GM23338 (cell line): ENCODE results near the gene GNPTG. TPM values are rescaled to one million over a fixed set of nuclear protein-coding genes. Genes with fewer than 3 reads are reported as not detected.

ENCODE experiments used
- ATAC-seq: fragments of 200-7000 bp; cut with Tn5 transposase; 3 replicates; pipeline ENCODE4 v1.9.1; 2020
- DNase-seq: peaks from one replicate; pipeline ENCODE4 v3.0.0-alpha.2; 2015; ENCODE audit warnings: low spot score
- H2AFZ ChIP-seq: fragments of 200-600 bp; sonication (generic); 2 replicates; pipeline ENCODE4 v1.8.0; 2016; ENCODE audit warnings: antibody characterized with exemption, mild to moderate bottlenecking, moderate library complexity
- H3F3A ChIP-seq: fragments of 200-600 bp; sonication (generic); replicated peaks from 2 replicates; pipeline ENCODE4 v1.8.0; 2017; ENCODE audit warnings: antibody characterized with exemption, mixed run types, low read depth
- H3K27ac ChIP-seq: fragments of 200-600 bp; sonication (generic); 2 replicates; pipeline ENCODE4 v1.6.1; 2016; ENCODE audit warnings: low read depth
- H3K27me3 ChIP-seq: fragments of 200-600 bp; sonication (generic); 2 replicates; pipeline ENCODE4 v1.8.0; 2016; ENCODE audit warnings: mild to moderate bottlenecking, mixed run types, moderate library complexity; ENCODE audit not compliant: insufficient read depth
- H3K36me3 ChIP-seq: fragments of 200-600 bp; sonication (generic); 2 replicates; pipeline ENCODE4 v1.8.0; 2016; ENCODE audit warnings: mild to moderate bottlenecking; ENCODE audit not compliant: insufficient read depth
- H3K4me1 ChIP-seq: fragments of 200-600 bp; sonication (generic); 2 replicates; pipeline ENCODE4 v1.8.0; 2016; ENCODE audit warnings: mild to moderate bottlenecking, moderate library complexity; ENCODE audit not compliant: insufficient read depth
- H3K4me2 ChIP-seq: fragments of 200-600 bp; sonication (generic); 2 replicates; pipeline ENCODE4 v1.7.1; 2017; ENCODE audit warnings: mixed run types
- H3K4me3 ChIP-seq: fragments of 200-600 bp; sonication (generic); 2 replicates; pipeline ENCODE4 v1.6.1; 2016; ENCODE audit warnings: mixed run types
- H3K79me2 ChIP-seq: fragments of 200-600 bp; sonication (generic); replicated peaks from 2 replicates; pipeline ENCODE4 v1.8.0; 2017; ENCODE audit warnings: mild to moderate bottlenecking; ENCODE audit not compliant: insufficient read depth
- H3K9me2 ChIP-seq: fragments of 200-600 bp; sonication (generic); 2 replicates; pipeline ENCODE4 v1.8.0; 2017; ENCODE audit not compliant: insufficient read depth
- H4K20me1 ChIP-seq: fragments of 200-600 bp; sonication (generic); replicated peaks from 2 replicates; pipeline ENCODE4 v1.8.0; 2017; ENCODE audit warnings: mild to moderate bottlenecking; ENCODE audit not compliant: insufficient read depth
- H3K27ac Mint-ChIP-seq: 2 replicates; pipeline ENCODE4 v1.8.0; 2020; ENCODE audit warnings: inconsistent platforms, mild to moderate bottlenecking, moderate library complexity, mixed read lengths
- H3K27me3 Mint-ChIP-seq: 3 replicates; pipeline ENCODE4 v1.8.0; 2022; ENCODE audit warnings: low read depth, mild to moderate bottlenecking, moderate library complexity, mixed read lengths, inconsistent platforms; ENCODE audit not compliant: insufficient read depth, poor library complexity
- H3K36me3 Mint-ChIP-seq: 3 replicates; pipeline ENCODE4 v1.8.0; 2021; ENCODE audit warnings: low read depth, mild to moderate bottlenecking, inconsistent platforms, moderate library complexity, mixed read lengths
- H3K4me1 Mint-ChIP-seq: 3 replicates; pipeline ENCODE4 v1.8.0; 2020; ENCODE audit warnings: mild to moderate bottlenecking, inconsistent platforms, mixed read lengths
- H3K4me3 Mint-ChIP-seq: 3 replicates; pipeline ENCODE4 v1.8.0; 2021; ENCODE audit warnings: moderate library complexity, mild to moderate bottlenecking, inconsistent platforms, mixed read lengths
- H3K9me3 Mint-ChIP-seq: 3 replicates; pipeline ENCODE4 v1.8.0; 2020; ENCODE audit warnings: moderate library complexity, mild to moderate bottlenecking, inconsistent platforms, mixed read lengths
- CREB1 ChIP-seq: fragments of 250-450 bp; sonication (Bioruptor Pico); IDR thresholded peaks from 2 replicates; pipeline ENCODE4 v1.5.0; 2020; ENCODE audit warnings: low read depth, mild to moderate bottlenecking, moderate library complexity
- CTCF ChIP-seq, 2 experiments: fragments of 200-600 bp in 1 of 2; sonication (generic) in 1 of 2; conservative IDR thresholded peaks; 2 replicates each; pipeline versions ENCODE4 v1.5.1 to v1.6.1; 2016 to 2017; ENCODE audit warnings: antibody characterized with exemption in 2 of 2, low read depth in 2 of 2, mild to moderate bottlenecking in 2 of 2, moderate library complexity in 1 of 2
- ETS1 ChIP-seq: IDR thresholded peaks from 2 replicates; pipeline ENCODE4 v1.6.1; 2016; ENCODE audit warnings: antibody characterized with exemption
- EZH2 ChIP-seq: fragments of 200-600 bp; sonication (generic); IDR thresholded peaks from one replicate; pipeline ENCODE4 v1.8.0; 2017; ENCODE audit warnings: antibody characterized with exemption, mild to moderate bottlenecking, low read depth; ENCODE audit not compliant: unreplicated experiment
- EZH2phosphoT487 ChIP-seq: fragments of 200-600 bp; sonication (generic); IDR thresholded peaks from one replicate; pipeline ENCODE4 v1.8.1; 2018; ENCODE audit warnings: antibody characterized with exemption; ENCODE audit not compliant: unreplicated experiment
- JUNB ChIP-seq: IDR thresholded peaks from one replicate; pipeline ENCODE4 v1.6.1; 2016; ENCODE audit warnings: antibody characterized with exemption; ENCODE audit not compliant: unreplicated experiment
- NANOG ChIP-seq: IDR thresholded peaks from 2 replicates; pipeline ENCODE4 v1.6.1; 2016; ENCODE audit warnings: antibody characterized with exemption, borderline replicate concordance
- REST ChIP-seq: IDR thresholded peaks from one replicate; pipeline ENCODE4 v1.6.1; 2018; ENCODE audit warnings: antibody characterized with exemption; ENCODE audit not compliant: unreplicated experiment
- STAT1 ChIP-seq: IDR thresholded peaks from one replicate; pipeline ENCODE4 v1.6.1; 2016; ENCODE audit warnings: antibody characterized with exemption; ENCODE audit not compliant: unreplicated experiment
- ZNF114 ChIP-seq: fragments of 250-450 bp; sonication (Bioruptor Pico); IDR thresholded peaks from 2 replicates; pipeline ENCODE4 v1.5.0; 2020; ENCODE audit warnings: mild to moderate bottlenecking, moderate library complexity
- ZNF331 ChIP-seq: fragments of 250-450 bp; sonication (Bioruptor Pico); IDR thresholded peaks from 2 replicates; pipeline ENCODE4 v1.5.0; 2020; ENCODE audit warnings: low read depth, mild to moderate bottlenecking, moderate library complexity
- polyA plus RNA-seq: library from polyadenylated mRNA; unstranded; fragments of >200 nt; fragmentation: Nextera tagmentation; extraction: Ambion mirVana; gene quantifications from 2 replicates; pipeline ENCODE4 v1.2.1, GENCODE V29; 2016
- total RNA-seq: library from RNA; depleted of rRNA; stranded (reverse); fragments of >200 nt; shearing (Covaris generic); gene quantifications from 2 replicates; pipeline ENCODE4 v1.2.3, GENCODE V29; 2014

GNPTG gene
- total and polyA plus RNA-seq, 2 experiments from 2014 or later: 23.3 to 41.0 TPM

GRCh38 chr16:1356061-1356900, 4.5 kb downstream of the GNPTG start (continued):
- no peak for TF ChIP-seq ETS1
- TF ChIP-seq ZNF114 (CRISPR knock-in tag): no peak
- no peak for TF ChIP-seq CTCF (conservative IDR thresholded peaks at IDR 0.05; ENCODE audit: low read depth in 2 of 2)
- no peak for TF ChIP-seq ZNF331
- TF ChIP-seq STAT1: no peak
- no peak for TF ChIP-seq CREB1 (CRISPR knock-in tag)

GRCh38 chr16:1357906-1358566, 6.3 kb downstream of the GNPTG start:
- Histone ChIP-seq H4K20me1 (peaks cover 18% of the 10 kb centered on the region), H3F3A (peaks cover 9% of the 10 kb centered on the region; the same call in 1 of the 2 replicates), H3K9me2 (no peaks in the 10 kb centered on the region), H3K27ac (no peak overlapping the region), H3K36me3 (no peaks in the 10 kb centered on the region; the same call in 1 of the 2 replicates), H3K27me3 (no peaks in the 10 kb centered on the region), H2AFZ (no peak overlapping the region), H3K4me3 (no peak overlapping the region), H3K79me2 (peaks cover 63% of the 10 kb centered on the region), H3K4me2 (no peak overlapping the region), H3K4me1 (no peaks in the 10 kb centered on the region; the same call in 1 of the 2 replicates)
- Mint-ChIP-seq H3K4me1 (no peaks in the 10 kb centered on the region; the same call in 2 of the 3 replicates), H3K4me3 (no peak overlapping the region), H3K9me3 (no peaks in the 10 kb centered on the region), H3K27me3 (peaks cover 9% of the 10 kb centered on the region), H3K36me3 (peaks cover 24% of the 10 kb centered on the region), H3K27ac (no peak overlapping the region)
- ATAC-seq (no peak), DNase-seq (no peak)
- no peak for TF ChIP-seq CREB1 (CRISPR knock-in tag)

GRCh38 chr16:1361685-1362360, 10.1 kb downstream of the GNPTG start:
- Histone ChIP-seq H3K4me1 (no peaks in the 10 kb centered on the region), H3K4me2 (no peak overlapping the region), H3K79me2 (peaks cover 40% of the 10 kb centered on the region), H3F3A (peaks cover 24% of the 10 kb centered on the region), H3K27ac (no peak overlapping the region), H4K20me1 (peaks cover 26% of the 10 kb centered on the region), H3K36me3 (peaks cover 8% of the 10 kb centered on the region; the same call in 1 of the 2 replicates), H3K9me2 (no peaks in the 10 kb centered on the region), H3K27me3 (no peaks in the 10 kb centered on the region), H2AFZ (no peak overlapping the region), H3K4me3 (no peak overlapping the region)
- Mint-ChIP-seq H3K9me3 (no peaks in the 10 kb centered on the region), H3K27ac (no peak overlapping the region), H3K36me3 (peaks cover 55% of the 10 kb centered on the region), H3K27me3 (peaks cover 11% of the 10 kb centered on the region), H3K4me3 (no peak overlapping the region), H3K4me1 (no peaks in the 10 kb centered on the region)
- DNase-seq (no peak), ATAC-seq (no peak)
- TF ChIP-seq EZH2phosphoT487: no peak
- TF ChIP-seq NANOG: no peak
- no peak for TF ChIP-seq EZH2
- TF ChIP-seq ZNF331: no peak
- no peak for TF ChIP-seq ZNF114 (CRISPR knock-in tag)
- TF ChIP-seq REST: no peak
- no peak for TF ChIP-seq JUNB
